SJCRH30 (cell line): ENCODE measurements around the gene MRPL49. TPM values are rescaled to one million over a fixed set of nuclear protein-coding genes. Genes with fewer than 3 reads are reported as not detected.
"Not testable (repeated sequence)": the region's sequence is repeated elsewhere in the genome, so short reads cannot be mapped to it uniquely, and the experiment has no call there.

Experiments
- DNase-seq, 2 experiments: peaks; one replicate each; pipeline ENCODE4 v3.0.0-alpha.2; 2015 to 2020
- H3K27ac ChIP-seq: fragments of 250-450 bp; sonication (Bioruptor Pico); 2 replicates; pipeline ENCODE4 v1.5.1; 2020; ENCODE audit warnings: mild to moderate bottlenecking, moderate library complexity
- H3K27me3 ChIP-seq: fragments of 250-450 bp; sonication (Bioruptor Pico); 2 replicates; pipeline ENCODE4 v1.5.1; 2020; ENCODE audit warnings: mild to moderate bottlenecking, moderate library complexity
- H3K36me3 ChIP-seq: fragments of 250-450 bp; sonication (Bioruptor Pico); 2 replicates; pipeline ENCODE4 v1.5.1; 2020; ENCODE audit warnings: mild to moderate bottlenecking, moderate library complexity
- H3K4me1 ChIP-seq: fragments of 250-450 bp; sonication (Bioruptor Pico); 2 replicates; pipeline ENCODE4 v1.5.1; 2020; ENCODE audit warnings: mild to moderate bottlenecking, moderate library complexity
- H3K4me3 ChIP-seq: fragments of 250-450 bp; sonication (Bioruptor Pico); 2 replicates; pipeline ENCODE4 v1.5.1; 2020; ENCODE audit warnings: mild to moderate bottlenecking, moderate library complexity
- H3K9me3 ChIP-seq: fragments of 250-450 bp; sonication (Bioruptor Pico); replicated peaks from 2 replicates; pipeline ENCODE4 v1.5.1; 2020; ENCODE audit warnings: mild to moderate bottlenecking, moderate library complexity
- total RNA-seq: library from RNA; depleted of rRNA; stranded (reverse); fragments of >200 nt; shearing (Covaris generic); gene quantifications from 2 replicates; pipeline ENCODE4 v1.2.3, GENCODE V29; 2014

The MRPL49 gene
- total RNA-seq, 1 experiment from 2014 or later, result 51.5 TPM

DNA sequence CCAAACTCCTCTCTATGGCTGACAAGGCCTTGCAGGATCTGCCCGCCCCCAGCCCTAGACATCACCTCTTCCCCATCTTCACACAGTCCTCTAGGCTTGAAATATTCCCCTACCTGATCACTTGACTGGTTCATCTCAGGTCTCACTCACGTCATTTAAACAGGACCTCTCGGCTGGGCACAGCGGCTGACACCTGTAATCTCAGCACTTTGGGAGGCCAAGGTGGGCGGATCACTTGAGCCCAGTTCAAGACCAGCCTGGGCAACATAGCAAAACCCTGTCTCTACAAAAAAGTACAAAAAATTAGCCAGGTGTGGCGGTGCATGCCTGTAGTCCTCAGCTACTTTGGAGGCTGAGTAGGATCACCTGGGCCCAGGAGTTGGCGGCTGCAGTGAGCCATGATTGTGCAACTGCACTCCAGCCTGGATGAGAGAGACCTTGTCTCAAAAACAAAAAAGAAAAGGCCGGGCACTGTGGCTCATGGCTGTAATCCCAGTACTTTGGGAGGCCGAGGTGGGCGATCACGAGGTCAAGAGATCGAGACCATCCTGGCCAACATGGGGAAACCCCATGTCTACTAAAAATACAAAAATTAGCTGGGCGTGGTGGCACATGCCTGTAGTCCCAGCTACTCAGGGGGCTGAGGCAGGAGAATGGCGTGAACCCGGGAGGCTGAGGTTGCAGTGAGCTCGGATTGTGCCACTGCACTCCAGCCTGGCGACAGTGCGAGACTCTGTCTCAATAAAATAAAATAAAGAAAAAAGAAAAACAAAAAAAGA lies 3.0 kb upstream of the MRPL49 start:
- H3K4me3 ChIP-seq, H3K27me3 ChIP-seq: not testable (repeated sequence)
- H3K36me3 ChIP-seq, result peaks cover 20% of the 10 kb centered on the region

DNA sequence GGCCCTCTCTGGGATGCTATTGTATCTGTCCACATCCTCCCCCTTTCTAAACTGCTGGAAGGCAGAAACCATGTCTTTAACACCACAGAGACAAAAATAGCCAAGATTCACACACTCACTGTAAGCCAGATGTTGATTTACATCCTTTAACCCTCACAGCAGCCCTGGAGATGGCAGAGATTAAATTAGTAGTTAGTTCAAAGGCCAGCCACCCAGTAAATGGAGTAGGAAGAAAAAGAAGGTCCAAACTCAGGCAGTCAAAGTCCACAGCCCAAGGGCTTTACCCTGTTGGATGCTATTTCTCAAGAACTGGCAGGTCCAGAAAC lies 2.5 kb upstream of the MRPL49 start:
- no peaks in the 10 kb centered on the region for H3K9me3 ChIP-seq
- H3K4me3 ChIP-seq, result no peak overlapping the region
- DNase-seq, result no peak
- no peak overlapping the region for H3K27ac ChIP-seq
- no peaks in the 10 kb centered on the region for H3K27me3 ChIP-seq
- H3K4me1 ChIP-seq, result peaks cover 7% of the 10 kb centered on the region; the same call in 1 of the 2 replicates
- H3K36me3 ChIP-seq, result peaks cover 20% of the 10 kb centered on the region

More for the DNA sequence above, 3.0 kb upstream of the MRPL49 start:
- H3K27ac ChIP-seq, DNase-seq, H3K4me1 ChIP-seq, H3K9me3 ChIP-seq: not testable (repeated sequence)

DNA sequence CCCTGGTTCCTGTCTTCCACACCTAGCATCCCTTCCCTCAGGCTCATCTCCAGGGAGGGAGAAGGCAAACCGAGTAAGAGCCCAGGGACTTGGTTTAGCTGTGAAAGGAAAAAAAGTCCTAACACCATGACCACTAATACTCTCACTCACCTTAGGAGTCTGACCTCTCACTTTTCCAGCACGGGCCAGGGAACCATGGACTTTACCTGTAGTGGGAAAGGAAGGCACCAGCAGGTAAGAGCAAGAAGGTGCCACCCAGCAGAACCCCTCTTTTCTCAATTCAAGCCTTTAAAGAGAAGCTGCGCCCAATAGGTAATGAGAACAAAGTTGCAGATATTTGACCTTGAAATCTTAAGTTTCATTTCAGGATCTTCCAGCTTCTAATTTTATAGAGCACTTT lies 1.3 kb upstream of the MRPL49 start:
- no peaks in the 10 kb centered on the region for H3K27me3 ChIP-seq
- H3K36me3 ChIP-seq, result peaks cover 29% of the 10 kb centered on the region
- H3K4me1 ChIP-seq, result peaks cover 7% of the 10 kb centered on the region; the same call in 1 of the 2 replicates
- DNase-seq, result no peak
- H3K9me3 ChIP-seq, result no peaks in the 10 kb centered on the region
- H3K4me3 ChIP-seq, result peak overlapping the region; percentile 97
- H3K27ac ChIP-seq, result no peak overlapping the region

DNA sequence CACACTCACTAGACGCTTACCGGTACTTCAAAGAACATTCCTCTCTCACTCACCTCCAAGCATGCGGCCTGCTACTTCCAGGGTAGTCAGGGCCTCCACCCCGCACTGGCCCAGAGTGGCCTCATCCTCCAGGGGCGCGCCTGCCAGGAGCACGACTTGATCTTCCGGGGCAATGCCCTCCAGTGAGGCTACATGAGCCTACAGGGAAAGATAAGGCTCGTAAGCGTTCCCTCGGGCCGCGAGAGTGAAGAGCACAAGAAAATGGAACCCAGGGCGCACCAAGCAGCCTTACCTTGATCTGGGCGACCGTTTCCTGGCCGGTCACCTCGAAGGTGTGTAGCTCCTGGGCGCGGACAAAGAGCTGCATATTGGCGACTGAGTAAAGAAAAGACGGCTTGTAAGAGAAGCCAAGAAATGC lies 665 bp upstream of the MRPL49 start:
- Histone ChIP-seq H3K4me3 (peak overlapping the region; percentile 97), H3K4me1 (peaks cover 7% of the 10 kb centered on the region; the same call in 1 of the 2 replicates), H3K9me3 (no peaks in the 10 kb centered on the region), H3K27ac (peak overlapping the region; percentile 58), H3K36me3 (peaks cover 32% of the 10 kb centered on the region), H3K27me3 (no peaks in the 10 kb centered on the region)
- no peak for DNase-seq

DNA sequence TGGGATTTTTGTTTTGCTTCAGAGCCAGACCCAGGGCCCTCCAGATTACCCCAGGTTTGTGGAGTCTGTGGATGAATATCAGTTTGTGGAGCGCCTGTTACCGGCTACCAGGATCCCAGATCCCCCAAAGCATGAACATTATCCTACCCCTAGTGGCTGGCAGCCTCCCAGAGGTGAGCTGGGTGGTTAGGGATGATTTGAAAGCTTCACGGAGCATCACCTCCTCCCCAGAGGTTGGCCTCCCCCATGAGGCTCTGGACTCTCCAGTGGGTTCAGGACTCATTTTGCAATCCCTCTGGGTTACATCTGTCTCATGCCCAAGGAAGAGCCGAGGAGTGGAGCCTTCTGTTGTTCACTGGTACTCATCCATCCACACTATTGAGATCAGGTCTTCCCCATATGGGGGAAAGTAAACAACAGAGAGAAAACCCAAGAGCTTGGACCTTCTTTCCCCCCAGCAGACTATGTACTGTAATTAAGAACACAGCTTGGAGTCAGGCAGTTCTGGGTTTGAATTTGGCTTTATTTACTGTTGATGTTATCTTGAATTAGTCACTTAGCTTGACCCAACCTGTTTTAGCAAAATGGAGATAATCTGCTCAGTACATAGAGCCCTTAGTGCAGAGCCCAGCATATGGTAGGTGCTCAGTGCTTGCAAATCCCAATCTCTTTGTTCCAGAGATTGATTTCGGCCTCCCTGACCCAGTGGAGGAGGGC lies 2.5 kb downstream of the MRPL49 start:
- Histone ChIP-seq H3K36me3 (peaks cover 46% of the 10 kb centered on the region), H3K27ac (no peak overlapping the region), H3K9me3 (no peaks in the 10 kb centered on the region)

DNA sequence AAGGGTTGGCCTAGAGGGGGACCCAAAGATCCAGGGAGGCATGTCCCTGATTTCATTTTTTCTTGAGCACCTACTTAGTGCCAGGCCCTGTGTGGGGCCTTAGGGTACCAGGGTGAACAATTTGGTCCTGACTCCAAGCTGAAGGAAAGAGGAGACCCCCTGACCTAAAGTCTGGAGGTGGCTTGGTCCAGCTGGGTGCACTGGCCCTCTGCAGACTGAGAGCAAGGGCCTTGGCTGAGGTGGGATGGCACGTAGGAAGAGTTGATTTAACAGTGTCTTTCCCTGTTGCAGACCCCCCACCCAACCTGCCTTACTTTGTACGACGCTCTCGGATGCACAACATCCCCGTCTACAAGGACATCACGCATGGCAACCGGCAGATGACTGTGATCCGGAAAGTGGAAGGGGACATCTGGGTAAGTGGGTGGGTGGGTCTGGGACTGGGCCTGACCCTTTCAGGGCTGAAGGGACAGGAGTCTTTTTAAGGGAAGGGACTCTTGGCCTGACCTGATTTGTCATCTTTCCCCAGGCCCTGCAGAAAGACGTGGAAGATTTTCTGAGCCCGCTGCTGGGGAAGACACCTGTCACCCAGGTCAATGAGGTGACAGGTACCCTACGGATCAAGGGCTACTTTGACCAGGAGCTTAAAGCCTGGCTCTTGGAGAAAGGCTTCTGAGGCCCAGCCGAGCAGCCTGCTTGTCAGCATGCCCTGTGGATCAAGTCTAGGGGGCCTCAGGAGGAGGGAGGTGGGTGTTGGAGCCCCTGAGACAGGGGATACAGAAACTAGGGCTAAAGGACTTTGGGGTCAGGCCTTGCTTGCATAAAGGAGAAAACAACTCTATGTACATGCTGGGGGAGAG lies 3.3 kb downstream of the MRPL49 start:
- peaks cover 40% of the 10 kb centered on the region for H3K36me3 ChIP-seq
- no peaks in the 10 kb centered on the region for H3K9me3 ChIP-seq
- H3K27ac ChIP-seq, result no peak overlapping the region
- H3K4me3 ChIP-seq, result no peak overlapping the region
- peaks cover 4% of the 10 kb centered on the region; the same call in 1 of the 2 replicates for H3K4me1 ChIP-seq
- no peak for DNase-seq
- no peaks in the 10 kb centered on the region for H3K27me3 ChIP-seq

More for the DNA sequence above, 2.5 kb downstream of the MRPL49 start:
- no peak for DNase-seq
- H3K4me1 ChIP-seq, result peaks cover 4% of the 10 kb centered on the region; the same call in 1 of the 2 replicates
- no peak overlapping the region for H3K4me3 ChIP-seq
- no peaks in the 10 kb centered on the region for H3K27me3 ChIP-seq

DNA sequence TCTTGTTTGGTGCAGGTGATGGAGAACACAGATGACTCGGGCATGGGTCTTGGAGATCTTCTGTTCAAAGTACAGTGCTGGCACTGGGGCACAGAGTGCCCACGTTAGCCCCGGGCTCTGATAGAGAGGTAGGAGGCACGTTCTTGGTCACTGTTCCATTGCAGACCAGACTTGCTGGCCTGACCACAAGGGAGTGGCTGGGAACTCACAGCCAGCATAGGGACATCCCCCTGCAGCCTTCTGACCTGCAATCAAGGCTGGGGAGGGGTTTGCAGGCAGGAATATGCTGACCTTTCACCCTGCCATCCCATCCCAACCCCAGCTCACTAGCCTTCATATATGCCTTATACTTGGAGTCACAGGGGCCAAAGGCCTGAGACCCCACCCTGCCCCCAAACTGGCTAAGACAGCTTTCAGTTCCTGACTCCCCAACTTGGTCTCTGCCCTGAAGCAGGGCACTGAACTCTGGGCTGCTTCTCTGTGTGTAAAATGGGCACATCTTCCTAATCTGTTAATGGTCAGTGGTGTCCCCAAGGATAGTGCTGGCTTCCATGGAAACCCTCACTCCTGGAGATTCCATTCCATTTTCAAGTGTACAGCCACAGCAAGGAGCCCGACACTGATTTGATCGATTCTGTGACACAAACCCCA lies 4.6 kb downstream of the MRPL49 start:
- peaks cover 33% of the 10 kb centered on the region for H3K36me3 ChIP-seq

DNA sequence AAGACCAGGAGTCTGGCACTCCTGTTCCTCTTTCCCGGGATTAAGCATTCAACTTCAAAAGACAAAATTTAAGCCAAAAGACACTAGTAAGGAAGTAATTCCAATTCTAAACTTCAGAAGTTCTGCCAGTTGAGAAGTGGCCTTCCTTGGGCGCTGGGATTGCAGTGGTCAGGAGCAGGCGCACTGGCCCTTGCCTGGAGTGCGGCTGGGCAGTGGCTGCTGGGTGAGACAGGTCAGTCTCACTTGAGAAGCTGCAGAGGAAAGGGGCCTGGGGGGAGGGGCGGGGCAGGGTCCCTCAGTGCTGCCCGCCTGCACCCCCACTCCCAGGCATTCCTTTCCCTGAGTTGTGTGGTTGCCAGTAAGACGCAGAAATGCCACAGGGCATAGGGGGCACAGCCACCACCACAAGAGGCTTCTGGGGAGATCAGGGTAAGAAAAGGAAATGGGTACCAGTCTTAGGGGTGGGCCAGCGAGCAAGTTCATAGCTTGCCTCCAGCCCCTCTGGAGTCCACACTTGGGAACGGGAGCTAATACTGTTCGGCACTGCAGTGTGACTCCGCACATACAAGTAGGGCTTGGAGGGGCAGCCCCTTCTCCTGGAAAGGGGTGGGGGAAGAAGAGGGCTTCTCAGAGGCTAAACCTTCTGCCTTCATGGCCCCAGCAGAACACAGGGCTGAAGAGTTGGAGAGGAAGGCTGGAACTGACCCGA lies 5.5 kb downstream of the MRPL49 start:
- Histone ChIP-seq H3K27me3 (no peaks in the 10 kb centered on the region), H3K27ac (no peak overlapping the region), H3K4me1 (peaks cover 4% of the 10 kb centered on the region; the same call in 1 of the 2 replicates), H3K36me3 (peaks cover 33% of the 10 kb centered on the region), H3K4me3 (no peak overlapping the region), H3K9me3 (no peaks in the 10 kb centered on the region)
- DNase-seq, result no peak

More for the DNA sequence above, 4.6 kb downstream of the MRPL49 start:
- no peaks in the 10 kb centered on the region for H3K9me3 ChIP-seq
- DNase-seq, result no peak
- no peak overlapping the region for H3K4me3 ChIP-seq
- peaks cover 4% of the 10 kb centered on the region; the same call in 1 of the 2 replicates for H3K4me1 ChIP-seq
- H3K27me3 ChIP-seq, result no peaks in the 10 kb centered on the region
- H3K27ac ChIP-seq, result no peak overlapping the region

DNA sequence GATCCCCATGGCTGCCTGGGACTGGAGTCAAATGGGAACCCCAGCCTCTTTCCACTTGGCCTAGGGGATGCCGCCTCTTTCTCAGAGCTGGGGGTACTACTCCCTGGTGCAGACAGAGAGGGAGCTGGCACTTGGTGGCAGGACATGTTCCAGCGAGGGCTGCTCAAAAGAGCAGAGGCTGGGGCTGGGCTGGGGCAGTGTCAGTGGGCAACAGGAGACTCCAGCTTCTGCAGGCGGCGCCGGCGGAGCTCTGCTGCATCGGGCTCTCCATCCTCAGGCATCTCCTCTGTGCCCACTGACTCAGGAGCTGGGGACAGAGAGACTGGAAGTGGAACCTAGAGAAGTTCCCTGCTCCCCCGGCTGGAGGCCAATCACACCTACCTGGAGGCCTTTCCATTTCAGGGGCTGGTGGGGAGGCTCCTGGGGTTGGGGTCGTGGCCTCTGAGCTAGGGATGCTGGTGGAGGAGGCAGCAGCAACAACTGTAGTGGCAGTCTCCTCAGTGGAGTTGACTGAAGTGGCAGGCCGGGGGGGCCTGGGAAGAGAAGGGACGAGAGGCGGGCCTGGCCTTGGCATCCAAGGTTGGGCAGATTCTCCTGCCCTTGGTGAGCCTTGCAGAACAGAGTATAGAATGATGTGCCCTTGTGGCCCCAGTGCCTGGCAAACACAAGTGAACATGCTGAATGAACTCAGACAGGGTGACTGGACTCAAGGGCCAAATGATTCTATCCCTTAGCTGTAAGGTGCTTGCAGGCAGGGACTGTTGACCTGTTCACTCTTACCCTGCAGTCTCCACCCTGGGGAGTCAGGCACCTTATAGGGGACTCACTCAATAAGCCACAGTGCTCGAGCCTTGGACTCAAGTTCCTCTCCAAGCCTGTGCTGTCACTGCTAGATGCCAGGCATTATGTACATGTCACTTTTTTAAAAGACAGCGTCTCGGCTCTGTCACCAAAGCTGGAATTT lies 6.3 kb downstream of the MRPL49 start:
- no peaks in the 10 kb centered on the region for H3K27me3 ChIP-seq
- H3K4me1 ChIP-seq, result peaks cover 3% of the 10 kb centered on the region; the same call in 1 of the 2 replicates
- H3K4me3 ChIP-seq, result no peak overlapping the region
- DNase-seq, result no peak
- no peak overlapping the region for H3K27ac ChIP-seq
- H3K36me3 ChIP-seq, result peaks cover 33% of the 10 kb centered on the region
- H3K9me3 ChIP-seq, result no peaks in the 10 kb centered on the region

DNA sequence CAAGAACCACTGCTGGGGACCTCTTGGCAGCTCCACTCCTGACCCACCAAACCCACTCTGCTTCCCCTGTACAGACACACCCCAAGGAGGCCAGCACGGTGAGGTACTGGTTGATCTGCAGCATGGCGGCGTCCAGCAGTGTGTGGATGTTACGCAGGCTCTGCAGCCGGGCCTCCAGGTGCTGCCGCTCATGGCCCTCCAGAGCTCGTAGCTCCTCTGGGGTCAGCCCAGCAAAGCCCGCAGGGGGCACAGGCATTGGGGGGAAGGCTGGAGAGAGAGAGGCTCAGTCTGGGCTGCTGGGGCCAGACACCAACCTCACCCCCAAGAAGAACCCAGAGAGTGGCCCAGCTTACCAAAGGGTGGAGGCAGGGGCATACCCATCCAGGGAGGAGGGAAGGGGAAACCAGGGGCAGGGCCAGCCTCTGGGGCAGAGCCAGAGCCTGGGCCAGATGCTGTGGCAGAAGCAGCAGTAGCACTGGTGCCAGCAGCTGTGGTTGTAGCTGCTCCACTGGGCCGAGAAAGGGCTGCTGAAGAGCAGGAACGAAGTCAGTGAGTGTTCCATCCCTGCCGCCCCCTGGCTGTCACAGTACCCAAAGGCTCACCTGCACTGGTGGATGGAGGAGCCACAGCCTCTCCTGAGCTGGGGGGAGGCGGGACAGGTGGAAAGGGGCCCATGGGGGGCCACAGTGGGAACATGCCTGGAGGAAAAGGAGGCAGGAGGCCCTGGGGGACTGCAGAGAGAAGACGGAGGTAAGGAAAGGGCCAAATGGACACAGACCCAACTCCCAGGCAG lies 7.7 kb downstream of the MRPL49 start:
- Histone ChIP-seq H3K4me3 (no peak overlapping the region), H3K36me3 (peaks cover 33% of the 10 kb centered on the region), H3K27me3 (no peaks in the 10 kb centered on the region), H3K4me1 (peaks cover 3% of the 10 kb centered on the region; the same call in 1 of the 2 replicates), H3K27ac (no peak overlapping the region), H3K9me3 (no peaks in the 10 kb centered on the region)
- no peak for DNase-seq

DNA sequence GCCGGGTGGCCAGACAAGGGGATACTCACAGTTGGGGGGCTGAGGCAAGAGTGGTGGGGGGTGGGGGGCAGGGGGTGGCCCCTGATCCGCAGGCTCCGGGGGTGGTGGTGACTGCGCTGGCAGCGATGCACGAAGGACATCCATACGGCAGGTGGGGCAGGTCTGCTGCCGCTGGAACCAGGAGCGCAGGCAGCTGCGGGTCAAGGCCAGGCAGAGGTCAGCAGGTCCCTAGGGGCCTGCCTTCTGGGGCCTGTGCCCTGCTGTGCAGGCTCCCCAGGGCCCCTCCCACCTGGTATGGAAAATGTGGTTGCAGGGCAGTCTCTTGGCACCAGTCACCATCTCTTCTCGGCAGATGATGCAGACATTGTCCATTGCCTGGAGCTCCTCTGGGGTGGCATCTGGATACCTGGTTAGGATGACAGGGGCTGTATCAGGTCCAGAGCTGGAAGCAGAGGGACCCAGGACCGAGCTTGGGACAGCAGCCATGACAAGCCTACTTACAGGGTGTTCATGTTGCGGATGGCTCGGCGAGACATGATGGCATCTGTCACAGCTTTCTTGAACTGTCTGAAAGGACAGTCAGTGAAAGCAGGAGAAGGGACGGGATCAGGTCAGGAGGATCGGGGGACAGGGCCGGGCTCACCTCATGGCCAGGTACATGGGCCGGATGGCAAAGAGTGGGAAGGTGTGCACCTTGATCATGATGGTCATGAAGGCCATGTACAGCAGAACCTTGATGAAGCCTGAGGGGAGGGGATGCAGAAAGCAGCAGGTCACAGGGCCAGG lies 8.7 kb downstream of the MRPL49 start:
- DNase-seq, result no peak
- H3K36me3 ChIP-seq, result peaks cover 23% of the 10 kb centered on the region
- no peak overlapping the region for H3K4me3 ChIP-seq
- H3K27me3 ChIP-seq, result no peaks in the 10 kb centered on the region
- no peak overlapping the region for H3K27ac ChIP-seq
- peaks cover 4% of the 10 kb centered on the region; the same call in 1 of the 2 replicates for H3K4me1 ChIP-seq
- no peaks in the 10 kb centered on the region for H3K9me3 ChIP-seq

DNA sequence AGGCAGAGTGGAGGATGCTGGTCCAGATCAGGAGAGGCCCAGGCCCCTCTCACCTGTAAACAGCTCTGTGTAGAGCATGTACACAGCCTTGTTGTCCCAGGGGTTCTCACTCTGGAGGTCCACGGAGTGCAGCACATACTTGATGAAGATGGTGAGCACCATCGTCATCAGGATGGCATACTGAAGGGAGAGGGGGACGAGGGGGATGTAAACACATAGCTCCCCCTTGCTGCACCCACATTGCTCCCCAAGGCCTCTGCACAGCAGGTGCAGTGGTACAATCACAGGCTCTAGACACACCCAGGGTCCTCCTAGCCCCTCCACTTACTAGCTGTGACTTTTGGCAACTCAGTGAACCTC lies 9.3 kb downstream of the MRPL49 start:
- Histone ChIP-seq H3K36me3 (peaks cover 21% of the 10 kb centered on the region), H3K27ac (no peak overlapping the region), H3K9me3 (no peaks in the 10 kb centered on the region), H3K27me3 (no peaks in the 10 kb centered on the region), H3K4me1 (peaks cover 6% of the 10 kb centered on the region; the same call in 1 of the 2 replicates), H3K4me3 (no peak overlapping the region)
- no peak for DNase-seq
